ENCODE measurements around the gene ZSWIM7. TPM values are rescaled to one million over a fixed set of nuclear protein-coding genes. Genes with fewer than 3 reads are reported as not detected.
A peak's percentile ranks its signal among the peaks of the same experiment; 100 is the strongest.

The ZSWIM7 gene
- polyA plus RNA-seq, 2 donors: 13.9 to 15.6 TPM

DNA sequence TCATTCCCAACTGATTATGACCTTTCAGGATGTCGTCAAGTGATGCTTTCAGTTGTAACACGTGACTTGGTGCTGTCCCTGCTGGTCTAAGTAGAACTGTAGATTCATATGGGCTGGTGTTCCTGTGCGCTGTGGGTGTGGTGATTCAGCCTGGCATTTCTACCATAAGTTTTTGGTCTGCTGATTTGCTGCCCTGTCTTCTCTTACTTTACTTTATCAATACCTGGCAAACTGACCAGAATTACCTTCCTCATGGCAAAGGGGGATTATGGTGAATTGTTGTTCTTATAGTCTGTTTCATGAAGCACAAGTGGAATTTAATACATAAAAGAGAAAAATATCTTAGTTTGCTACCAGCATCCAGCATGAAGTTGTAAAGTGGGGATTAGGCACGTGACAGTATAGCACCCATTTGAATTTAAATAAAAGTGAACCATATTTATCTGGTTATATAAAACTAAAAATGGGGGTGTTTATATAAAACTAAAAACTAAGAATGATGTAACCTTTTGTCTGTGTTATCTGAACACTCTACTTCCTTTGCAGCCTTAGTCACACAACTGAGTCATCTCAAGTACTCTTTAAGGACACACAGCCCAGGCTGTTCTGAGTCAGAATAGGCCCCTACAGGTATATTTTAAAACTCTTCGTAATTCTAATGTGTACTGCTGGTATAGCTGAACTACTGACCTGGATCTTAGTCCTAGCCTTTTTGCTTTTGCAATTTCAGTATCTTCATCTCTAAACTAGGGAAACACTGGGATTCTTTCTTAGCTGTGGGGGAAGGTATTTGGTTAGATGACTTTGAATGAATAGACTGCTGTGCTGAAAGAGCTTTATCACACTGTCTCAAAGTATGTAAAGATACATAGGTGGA lies 28.4 kb upstream of the ZSWIM7 start:
- Histone ChIP-seq H3K27me3 (ENCODE audit: control insufficient read depth in 1 of 2, insufficient read depth in 2 of 2, low read length in 2 of 2) (no peaks in the 10 kb centered on the region), H3K9me3 (ENCODE audit: control insufficient read depth in 2 of 2, insufficient read depth in 1 of 2, low read depth in 1 of 2, low read length in 1 of 2) (no peaks in the 10 kb centered on the region), H3K27ac (ENCODE audit: low read depth in 2 of 2, low read length in 1 of 2) (peak overlapping the region in 1 of 2 donors; percentile 65), H3K4me3 (ENCODE audit: low read depth in 1 of 2, low read length in 2 of 2) (no peak overlapping the region), H3K4me1 (ENCODE audit: control insufficient read depth in 2 of 2, insufficient read depth in 2 of 2, low read length in 1 of 2) (no peaks in the 10 kb centered on the region), H3K36me3 (ENCODE audit: control insufficient read depth in 2 of 2, insufficient read depth in 2 of 2, low read length in 1 of 2) (peaks cover 4 to 13% of the 10 kb centered on the region in 2 donors)
- whole genome bisulfite sequencing, 2 donors: 58 to 68% methylated on average over 5 of the region's 5 CpGs

DNA sequence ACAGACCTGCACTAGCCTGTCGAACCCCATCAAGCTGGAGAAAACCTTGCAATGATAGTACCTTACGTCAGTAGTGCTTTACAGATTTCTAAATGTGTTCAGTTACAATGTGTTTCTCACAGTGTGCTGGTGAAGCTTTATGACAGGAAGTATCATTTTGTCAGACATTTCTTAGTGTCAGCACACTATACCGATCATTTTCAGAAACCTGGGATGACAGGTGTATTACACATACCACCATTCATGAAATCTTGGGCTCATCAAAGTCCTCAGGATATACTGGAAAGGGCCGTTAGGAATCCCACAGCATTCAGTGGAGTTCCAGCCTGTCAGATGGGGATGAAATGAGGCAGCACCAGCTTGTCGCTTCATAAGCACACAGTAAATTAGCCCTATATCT lies 27.4 kb upstream of the ZSWIM7 start:
- no peak overlapping the region for H3K27ac ChIP-seq (ENCODE audit: low read depth in 2 of 2, low read length in 1 of 2)
- no peaks in the 10 kb centered on the region for H3K4me1 ChIP-seq (ENCODE audit: control insufficient read depth in 2 of 2, insufficient read depth in 2 of 2, low read length in 1 of 2)
- H3K9me3 ChIP-seq (ENCODE audit: control insufficient read depth in 2 of 2, insufficient read depth in 1 of 2, low read depth in 1 of 2, low read length in 1 of 2): no peaks in the 10 kb centered on the region
- H3K27me3 ChIP-seq (ENCODE audit: control insufficient read depth in 1 of 2, insufficient read depth in 2 of 2, low read length in 2 of 2): no peaks in the 10 kb centered on the region
- H3K4me3 ChIP-seq (ENCODE audit: low read depth in 1 of 2, low read length in 2 of 2): no peak overlapping the region
- 89 to 95% methylated on average over 5 of the region's 5 CpGs for WGBS, 2 donors
- H3K36me3 ChIP-seq (ENCODE audit: control insufficient read depth in 2 of 2, insufficient read depth in 2 of 2, low read length in 1 of 2): peaks cover 4 to 12% of the 10 kb centered on the region in 2 donors

DNA sequence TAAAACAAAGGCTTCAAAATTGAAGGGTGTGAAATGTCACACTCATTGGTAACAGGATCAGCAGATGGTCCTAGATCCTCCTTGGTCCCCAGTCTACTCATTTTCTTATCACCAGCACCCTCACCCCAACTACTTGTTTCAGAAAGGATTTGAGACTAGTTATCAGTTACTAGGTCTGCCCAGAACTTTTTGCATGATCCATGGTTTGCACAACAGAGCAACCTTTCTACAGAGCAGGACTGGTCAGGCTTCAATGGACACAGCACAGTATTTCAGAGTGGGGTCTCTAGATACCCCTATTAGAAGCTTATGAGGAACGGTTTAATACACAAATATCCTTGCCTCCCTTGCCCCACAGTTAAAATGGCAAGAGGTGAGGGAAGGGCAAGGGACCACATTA lies 25.7 kb upstream of the ZSWIM7 start:
- H3K27me3 ChIP-seq (ENCODE audit: control insufficient read depth in 1 of 2, insufficient read depth in 2 of 2, low read length in 2 of 2): no peaks in the 10 kb centered on the region
- H3K4me1 ChIP-seq (ENCODE audit: control insufficient read depth in 2 of 2, insufficient read depth in 2 of 2, low read length in 1 of 2): no peaks in the 10 kb centered on the region
- H3K9me3 ChIP-seq (ENCODE audit: control insufficient read depth in 2 of 2, insufficient read depth in 1 of 2, low read depth in 1 of 2, low read length in 1 of 2): no peaks in the 10 kb centered on the region
- WGBS, 2 donors: 86 to 92% methylated on average over 1 of the region's 1 CpG
- no peak overlapping the region for H3K4me3 ChIP-seq (ENCODE audit: low read depth in 1 of 2, low read length in 2 of 2)
- H3K27ac ChIP-seq (ENCODE audit: low read depth in 2 of 2, low read length in 1 of 2): no peak overlapping the region
- peaks cover 4 to 15% of the 10 kb centered on the region in 2 donors for H3K36me3 ChIP-seq (ENCODE audit: control insufficient read depth in 2 of 2, insufficient read depth in 2 of 2, low read length in 1 of 2)

DNA sequence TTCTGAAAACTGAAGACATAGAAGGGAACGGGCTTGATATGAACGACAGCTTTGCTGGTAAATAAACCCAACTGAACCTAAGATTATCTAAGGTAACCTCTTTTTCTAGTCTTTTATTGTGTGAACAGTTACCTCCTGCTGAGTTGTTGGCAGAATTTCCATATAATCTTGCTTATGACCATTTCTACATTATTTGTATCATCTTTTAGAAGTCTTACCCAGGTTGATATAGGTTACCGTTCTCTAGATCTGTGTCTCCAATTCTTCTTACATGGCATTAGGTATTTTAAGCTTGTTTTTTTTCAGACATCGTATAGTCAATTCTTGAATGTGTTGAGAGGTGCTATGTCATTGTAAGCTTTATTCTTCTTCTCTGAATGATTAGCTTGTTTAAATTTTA lies 24.4 kb upstream of the ZSWIM7 start:
- H3K9me3 ChIP-seq (ENCODE audit: control insufficient read depth in 2 of 2, insufficient read depth in 1 of 2, low read depth in 1 of 2, low read length in 1 of 2): no peaks in the 10 kb centered on the region
- no peaks in the 10 kb centered on the region for H3K4me1 ChIP-seq (ENCODE audit: control insufficient read depth in 2 of 2, insufficient read depth in 2 of 2, low read length in 1 of 2)
- no peak overlapping the region for H3K27ac ChIP-seq (ENCODE audit: low read depth in 2 of 2, low read length in 1 of 2)
- WGBS, 2 donors: 73 to 84% methylated on average over 4 of the region's 4 CpGs
- H3K27me3 ChIP-seq (ENCODE audit: control insufficient read depth in 1 of 2, insufficient read depth in 2 of 2, low read length in 2 of 2): no peaks in the 10 kb centered on the region
- H3K4me3 ChIP-seq (ENCODE audit: low read depth in 1 of 2, low read length in 2 of 2): no peak overlapping the region
- H3K36me3 ChIP-seq (ENCODE audit: control insufficient read depth in 2 of 2, insufficient read depth in 2 of 2, low read length in 1 of 2): peaks cover 4 to 11% of the 10 kb centered on the region in 2 donors

GRCh38 chr17:16019347-16019746 lies 19.8 kb upstream of the ZSWIM7 start:
- Histone ChIP-seq H3K27me3 (ENCODE audit: control insufficient read depth in 1 of 2, insufficient read depth in 2 of 2, low read length in 2 of 2) (no peaks in the 10 kb centered on the region), H3K9me3 (ENCODE audit: control insufficient read depth in 2 of 2, insufficient read depth in 1 of 2, low read depth in 1 of 2, low read length in 1 of 2) (no peaks in the 10 kb centered on the region), H3K36me3 (ENCODE audit: control insufficient read depth in 2 of 2, insufficient read depth in 2 of 2, low read length in 1 of 2) (peaks cover 0 to 5% of the 10 kb centered on the region in 2 donors), H3K4me3 (ENCODE audit: low read depth in 1 of 2, low read length in 2 of 2) (no peak overlapping the region), H3K4me1 (ENCODE audit: control insufficient read depth in 2 of 2, insufficient read depth in 2 of 2, low read length in 1 of 2) (no peaks in the 10 kb centered on the region), H3K27ac (ENCODE audit: low read depth in 2 of 2, low read length in 1 of 2) (no peak overlapping the region)
- 66 to 76% methylated on average over 1 of the region's 1 CpG for WGBS, 2 donors

DNA sequence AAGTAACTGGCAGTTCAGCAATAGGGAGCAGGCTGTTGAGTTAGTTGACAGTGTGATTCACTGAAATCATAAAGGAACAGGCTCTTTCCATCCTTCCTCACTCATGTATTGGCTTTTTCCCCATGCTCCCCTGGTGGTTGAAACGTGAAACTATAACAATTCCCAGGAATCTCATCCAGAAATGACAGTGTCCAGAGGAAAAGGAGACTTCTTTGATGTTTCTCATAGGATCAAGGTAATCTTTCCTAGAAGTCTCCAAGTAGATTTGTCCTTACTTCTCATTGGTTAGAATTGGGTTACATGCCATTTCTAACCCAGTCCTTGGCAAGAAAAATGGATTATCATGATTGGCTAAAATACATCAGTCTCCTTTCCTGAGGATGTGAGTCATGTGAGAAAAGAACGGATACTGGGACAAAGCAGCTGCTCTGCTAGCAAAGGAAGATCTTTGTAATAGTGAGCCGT lies 14.5 kb upstream of the ZSWIM7 start:
- no peak overlapping the region for H3K27ac ChIP-seq (ENCODE audit: low read depth in 2 of 2, low read length in 1 of 2)
- H3K27me3 ChIP-seq (ENCODE audit: control insufficient read depth in 1 of 2, insufficient read depth in 2 of 2, low read length in 2 of 2): no peaks in the 10 kb centered on the region
- no peaks in the 10 kb centered on the region for H3K36me3 ChIP-seq (ENCODE audit: control insufficient read depth in 2 of 2, insufficient read depth in 2 of 2, low read length in 1 of 2)
- no peaks in the 10 kb centered on the region for H3K4me1 ChIP-seq (ENCODE audit: control insufficient read depth in 2 of 2, insufficient read depth in 2 of 2, low read length in 1 of 2)
- WGBS, 2 donors: 36 to 37% methylated on average over 3 of the region's 3 CpGs
- no peaks in the 10 kb centered on the region for H3K9me3 ChIP-seq (ENCODE audit: control insufficient read depth in 2 of 2, insufficient read depth in 1 of 2, low read depth in 1 of 2, low read length in 1 of 2)
- H3K4me3 ChIP-seq (ENCODE audit: low read depth in 1 of 2, low read length in 2 of 2): no peak overlapping the region

DNA sequence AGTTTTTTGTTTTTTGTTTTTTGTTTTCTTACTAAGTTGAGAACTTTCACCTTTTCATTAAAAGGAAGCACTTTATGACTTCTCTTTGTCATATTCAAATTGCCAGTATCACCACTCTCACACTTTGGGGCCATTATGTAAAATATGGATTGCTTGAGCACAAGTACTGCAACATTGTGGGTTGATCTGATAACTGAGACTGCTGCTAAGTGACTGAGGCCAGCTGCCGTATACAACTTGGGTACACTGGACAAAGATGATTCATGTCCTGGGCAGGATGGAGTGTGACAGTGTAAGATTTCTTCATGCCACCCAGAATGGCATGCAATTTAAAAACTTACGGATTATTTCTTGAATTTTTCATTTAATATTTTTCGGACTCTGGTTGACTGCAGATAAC lies 7.9 kb upstream of the ZSWIM7 start:
- H3K4me1 ChIP-seq (ENCODE audit: control insufficient read depth in 2 of 2, insufficient read depth in 2 of 2, low read length in 1 of 2): no peaks in the 10 kb centered on the region
- WGBS, 2 donors: 88 to 93% methylated on average over 3 of the region's 3 CpGs
- no peaks in the 10 kb centered on the region for H3K9me3 ChIP-seq (ENCODE audit: control insufficient read depth in 2 of 2, insufficient read depth in 1 of 2, low read depth in 1 of 2, low read length in 1 of 2)
- no peaks in the 10 kb centered on the region for H3K27me3 ChIP-seq (ENCODE audit: control insufficient read depth in 1 of 2, insufficient read depth in 2 of 2, low read length in 2 of 2)
- H3K36me3 ChIP-seq (ENCODE audit: control insufficient read depth in 2 of 2, insufficient read depth in 2 of 2, low read length in 1 of 2): peaks cover 8 to 9% of the 10 kb centered on the region in 2 donors
- no peak overlapping the region for H3K4me3 ChIP-seq (ENCODE audit: low read depth in 1 of 2, low read length in 2 of 2)
- H3K27ac ChIP-seq (ENCODE audit: low read depth in 2 of 2, low read length in 1 of 2): no peak overlapping the region

DNA sequence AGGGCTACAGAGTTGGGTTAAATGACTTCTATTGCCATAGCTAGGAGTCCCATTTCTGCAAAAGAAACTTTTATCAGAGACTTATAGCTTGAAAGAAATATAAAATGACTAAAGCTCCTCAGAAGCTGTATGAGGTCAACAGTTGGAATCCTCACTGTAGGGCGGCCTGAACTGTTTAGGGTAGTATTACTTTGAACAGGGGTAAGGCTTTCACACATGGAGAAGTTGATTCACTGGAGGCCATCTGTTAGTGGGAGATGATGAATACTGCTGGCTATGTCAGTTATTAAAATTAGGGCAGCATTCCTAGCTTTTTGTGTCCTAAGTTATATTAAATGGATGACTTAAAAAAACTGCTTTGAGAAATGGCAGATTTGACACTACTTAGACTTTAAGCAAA lies 6.1 kb upstream of the ZSWIM7 start:
- H3K27ac ChIP-seq (ENCODE audit: low read depth in 2 of 2, low read length in 1 of 2): no peak overlapping the region
- H3K27me3 ChIP-seq (ENCODE audit: control insufficient read depth in 1 of 2, insufficient read depth in 2 of 2, low read length in 2 of 2): no peaks in the 10 kb centered on the region
- no peak overlapping the region for H3K4me3 ChIP-seq (ENCODE audit: low read depth in 1 of 2, low read length in 2 of 2)
- no peaks in the 10 kb centered on the region for H3K4me1 ChIP-seq (ENCODE audit: control insufficient read depth in 2 of 2, insufficient read depth in 2 of 2, low read length in 1 of 2)
- WGBS, 2 donors: 95 to 97% methylated on average over 1 of the region's 1 CpG
- no peaks in the 10 kb centered on the region for H3K9me3 ChIP-seq (ENCODE audit: control insufficient read depth in 2 of 2, insufficient read depth in 1 of 2, low read depth in 1 of 2, low read length in 1 of 2)
- H3K36me3 ChIP-seq (ENCODE audit: control insufficient read depth in 2 of 2, insufficient read depth in 2 of 2, low read length in 1 of 2): peaks cover 8 to 9% of the 10 kb centered on the region in 2 donors

DNA sequence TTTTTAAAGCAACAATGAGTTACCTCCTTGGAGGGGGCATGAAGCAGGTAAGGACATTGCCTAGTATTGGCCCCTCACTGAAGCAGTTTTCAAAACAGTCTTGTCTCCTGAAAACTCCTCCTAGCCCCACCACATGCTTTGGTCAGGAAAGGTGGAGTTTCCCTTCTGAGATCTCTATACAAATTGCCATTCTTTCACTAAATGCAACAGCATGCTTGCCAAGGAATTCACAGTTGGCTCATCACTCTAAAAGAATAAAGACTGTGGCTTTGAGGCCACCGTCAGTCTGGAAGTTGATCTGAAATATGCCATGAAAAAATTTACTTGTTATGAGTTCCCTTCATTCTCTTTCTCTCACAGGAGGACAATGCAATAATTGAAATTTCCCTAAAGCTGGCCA lies 4.3 kb upstream of the ZSWIM7 start:
- WGBS, 2 donors: 66 to 76% methylated on average over 1 of the region's 1 CpG
- Histone ChIP-seq H3K27ac (ENCODE audit: low read depth in 2 of 2, low read length in 1 of 2) (no peak overlapping the region), H3K27me3 (ENCODE audit: control insufficient read depth in 1 of 2, insufficient read depth in 2 of 2, low read length in 2 of 2) (no peaks in the 10 kb centered on the region), H3K36me3 (ENCODE audit: control insufficient read depth in 2 of 2, insufficient read depth in 2 of 2, low read length in 1 of 2) (peaks cover 8 to 9% of the 10 kb centered on the region in 2 donors), H3K4me3 (ENCODE audit: low read depth in 1 of 2, low read length in 2 of 2) (no peak overlapping the region), H3K4me1 (ENCODE audit: control insufficient read depth in 2 of 2, insufficient read depth in 2 of 2, low read length in 1 of 2) (no peaks in the 10 kb centered on the region), H3K9me3 (ENCODE audit: control insufficient read depth in 2 of 2, insufficient read depth in 1 of 2, low read depth in 1 of 2, low read length in 1 of 2) (no peaks in the 10 kb centered on the region)

All from esophagus (tissue), 2 donors.